Naive B cell (primary cell): Measurements from ENCODE around the gene C2CD5. TPM values are rescaled to one million over a fixed set of nuclear protein-coding genes. Genes with fewer than 3 reads are reported as not detected.
"Not testable (repeated sequence)": the region's sequence is repeated elsewhere in the genome, so short reads cannot be mapped to it uniquely, and the experiment has no call there.

ENCODE experiments used
- ATAC-seq, 2 donors: fragments of 150-1000 bp; cut with Tn5 transposase; 2 replicates each; pipeline ENCODE4 v1.10.0; 2021; ENCODE audit warnings: low read depth in 2 of 2, mild to moderate bottlenecking in 2 of 2, moderate library complexity in 2 of 2
- DNase-seq: peaks from one replicate; pipeline ENCODE4 v3.0.0; 2022
- H3K27ac Mint-ChIP-seq, 6 donors: one replicate each; pipeline ENCODE4 v1.8.0; 2020 to 2022; ENCODE audit warnings: mild to moderate bottlenecking in 6 of 6, mixed read lengths in 6 of 6, moderate library complexity in 5 of 6, inconsistent platforms in 2 of 6
- H3K27me3 Mint-ChIP-seq, 3 donors: one replicate each; pipeline ENCODE4 v1.8.0; 2021 to 2022; ENCODE audit warnings: mixed read lengths in 3 of 3, mild to moderate bottlenecking in 1 of 3
- H3K36me3 Mint-ChIP-seq, 2 donors: one replicate each; pipeline ENCODE4 v1.8.0; 2020 to 2022; ENCODE audit warnings: mixed read lengths in 2 of 2, inconsistent platforms in 1 of 2, mild to moderate bottlenecking in 1 of 2
- H3K4me1 Mint-ChIP-seq, 3 donors: one replicate each; pipeline ENCODE4 v1.8.0; 2020 to 2022; ENCODE audit warnings: mixed read lengths in 3 of 3, inconsistent platforms in 1 of 3, mild to moderate bottlenecking in 1 of 3, moderate library complexity in 1 of 3
- H3K4me3 Mint-ChIP-seq, 8 donors: one replicate each; pipeline ENCODE4 v1.8.0; 2020 to 2022; ENCODE audit warnings: mild to moderate bottlenecking in 8 of 8, mixed read lengths in 8 of 8, moderate library complexity in 8 of 8, inconsistent platforms in 2 of 8
- H3K9me3 Mint-ChIP-seq, 7 donors: one replicate each; pipeline ENCODE4 v1.8.0; 2020 to 2022; ENCODE audit warnings: mixed read lengths in 7 of 7, mild to moderate bottlenecking in 5 of 7, inconsistent platforms in 2 of 7, moderate library complexity in 1 of 7
- polyA plus RNA-seq, 6 donors: library from polyadenylated mRNA; unstranded; fragments of 300-500 nt; fragmentation: Illumina TruSeq; gene quantifications; one replicate each; pipeline ENCODE4 v1.2.3, GENCODE V29; 2021; ENCODE audit warnings: low read depth in 6 of 6

The C2CD5 gene
- polyA plus RNA-seq, 6 donors from 2014 or later = 5.4 to 23.5 (median 16.0) TPM

- no peak for ATAC-seq
- no peak for DNase-seq
- Mint-ChIP-seq H3K4me1 (no peaks in the 10 kb centered on the region), H3K27ac (peak overlapping the region in 1 of 6 donors; percentile 47), H3K4me3 (no peak overlapping the region), H3K9me3 (peaks cover 0 to 2% (median 0%) of the 10 kb centered on the region in 7 donors), H3K36me3 (peaks cover 26 to 33% of the 10 kb centered on the region in 2 donors), H3K27me3 (no peaks in the 10 kb centered on the region)
Measured at GRCh38 chr12:22488478-22488877, 55.9 kb downstream of the C2CD5 start.

- not testable (repeated sequence) for H3K9me3 Mint-ChIP-seq, H3K4me3 Mint-ChIP-seq, H3K4me1 Mint-ChIP-seq, DNase-seq, H3K27me3 Mint-ChIP-seq, H3K27ac Mint-ChIP-seq, ATAC-seq
- H3K36me3 Mint-ChIP-seq = peaks cover 20 to 30% of the 10 kb centered on the region in 2 donors
Measured at GRCh38 chr12:22487683-22488082, 56.7 kb downstream of the C2CD5 start.

DNA sequence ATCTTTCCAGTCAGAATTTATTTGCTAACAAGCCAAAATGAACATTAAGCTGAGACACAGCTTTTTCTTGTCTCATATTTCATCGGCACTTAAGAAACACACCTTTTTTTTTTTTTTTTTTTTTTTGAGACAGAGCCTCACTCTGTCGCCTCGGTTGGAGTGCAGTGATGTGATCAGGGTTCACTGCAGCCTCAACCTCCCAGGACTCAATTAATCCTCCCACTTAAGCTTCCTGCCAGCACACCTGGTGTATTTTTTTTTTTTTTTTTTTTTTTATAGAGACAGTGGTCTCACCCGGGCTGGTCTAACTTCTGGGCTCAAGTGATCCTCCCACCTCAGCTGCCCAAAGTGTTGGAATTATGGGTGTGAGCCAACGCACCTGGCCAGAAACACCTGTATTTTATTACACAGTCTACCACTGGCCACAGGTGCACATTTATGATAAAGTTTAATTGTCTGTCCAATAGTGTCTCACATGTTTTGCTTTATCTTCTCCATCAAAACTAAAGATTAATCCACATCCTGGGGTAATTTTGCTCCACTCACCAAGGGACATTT, 62.7 kb downstream of the C2CD5 start:
- Mint-ChIP-seq H3K4me3 (no peak overlapping the region), H3K4me1 (peaks cover 0 to 5% (median 5%) of the 10 kb centered on the region in 3 donors), H3K36me3 (peaks cover 0 to 24% of the 10 kb centered on the region in 2 donors), H3K27me3 (no peaks in the 10 kb centered on the region), H3K27ac (peak overlapping the region in 1 of 6 donors; percentile 78), H3K9me3 (no peaks in the 10 kb centered on the region)
- DNase-seq = no peak
- no peak for ATAC-seq

GRCh38 chr12:22480814-22481213, 63.5 kb downstream of the C2CD5 start:
- DNase-seq, ATAC-seq, H3K9me3 Mint-ChIP-seq, H3K27me3 Mint-ChIP-seq, H3K4me3 Mint-ChIP-seq, H3K4me1 Mint-ChIP-seq: not testable (repeated sequence)
- peak overlapping the region in 1 of 6 donors; percentile 20 for H3K27ac Mint-ChIP-seq
- peaks cover 0 to 24% of the 10 kb centered on the region in 2 donors for H3K36me3 Mint-ChIP-seq

GRCh38 chr12:22480016-22480415, 64.3 kb downstream of the C2CD5 start:
- DNase-seq = no peak
- Mint-ChIP-seq H3K27me3 (no peaks in the 10 kb centered on the region), H3K9me3 (no peaks in the 10 kb centered on the region), H3K27ac (peak overlapping the region in 2 of 6 donors; percentile 5 to 41), H3K4me3 (no peak overlapping the region), H3K36me3 (peaks cover 0 to 24% of the 10 kb centered on the region in 2 donors), H3K4me1 (peaks cover 0 to 5% (median 5%) of the 10 kb centered on the region in 3 donors)
- no peak for ATAC-seq

- DNase-seq (no peak), ATAC-seq (no peak)
- Mint-ChIP-seq H3K27me3 (no peaks in the 10 kb centered on the region), H3K4me3 (no peak overlapping the region), H3K27ac (peak overlapping the region in 2 of 6 donors; percentile 10 to 30), H3K36me3 (peaks cover 13 to 25% of the 10 kb centered on the region in 2 donors), H3K4me1 (peaks cover 11 to 17% (median 14%) of the 10 kb centered on the region in 3 donors), H3K9me3 (no peaks in the 10 kb centered on the region)
Measured at GRCh38 chr12:22477894-22478287, 66.5 kb downstream of the C2CD5 start.

DNA sequence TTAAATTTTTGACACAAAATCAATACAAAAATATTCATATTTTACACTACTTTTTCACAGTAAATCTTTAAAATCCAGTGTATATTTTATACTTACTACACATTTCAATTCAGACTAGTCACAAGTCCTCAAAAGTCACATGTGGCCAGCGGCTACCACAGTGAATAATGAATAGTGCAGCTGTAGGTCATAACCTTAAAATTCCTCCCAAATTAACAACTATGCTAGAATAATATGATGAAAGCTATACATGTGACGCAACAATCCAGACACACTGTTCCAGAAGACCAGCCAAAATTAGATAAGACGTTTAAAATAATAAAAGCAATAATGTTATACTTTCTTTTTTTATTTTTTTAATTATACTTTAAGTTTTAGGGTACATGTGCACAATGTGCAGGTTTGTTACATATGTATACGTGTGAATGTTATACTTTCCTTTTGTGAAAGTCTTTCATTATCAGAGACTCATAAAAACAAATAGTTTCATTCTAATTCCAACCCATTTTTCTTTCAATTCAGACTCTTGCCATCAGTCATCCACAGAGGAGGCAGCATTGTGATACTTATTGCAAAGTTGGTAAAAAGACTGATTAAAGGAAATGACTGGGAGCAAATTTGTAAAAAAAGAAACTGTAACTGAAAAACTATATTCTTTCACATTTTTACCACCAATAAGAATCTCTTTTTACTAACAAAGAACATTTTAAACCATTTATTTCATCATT, 67.0 kb downstream of the C2CD5 start:
- Mint-ChIP-seq H3K4me1 (peaks cover 11 to 17% (median 14%) of the 10 kb centered on the region in 3 donors), H3K9me3 (no peaks in the 10 kb centered on the region), H3K27ac (peak overlapping the region in 2 of 6 donors; percentile 10 to 30), H3K4me3 (no peak overlapping the region), H3K36me3 (peaks cover 13 to 23% of the 10 kb centered on the region in 2 donors), H3K27me3 (no peaks in the 10 kb centered on the region)
- no peak for ATAC-seq
- no peak for DNase-seq

GRCh38 chr12:22476133-22476532, 68.2 kb downstream of the C2CD5 start:
- DNase-seq (no peak), ATAC-seq (no peak)
- H3K27me3 Mint-ChIP-seq = no peaks in the 10 kb centered on the region
- peaks cover 13 to 16% of the 10 kb centered on the region in 2 donors for H3K36me3 Mint-ChIP-seq
- no peak overlapping the region for H3K27ac Mint-ChIP-seq
- peaks cover 11 to 17% (median 14%) of the 10 kb centered on the region in 3 donors for H3K4me1 Mint-ChIP-seq
- no peak overlapping the region for H3K4me3 Mint-ChIP-seq
- H3K9me3 Mint-ChIP-seq = no peaks in the 10 kb centered on the region

- Mint-ChIP-seq H3K4me3 (no peak overlapping the region), H3K27me3 (no peaks in the 10 kb centered on the region), H3K27ac (peak overlapping the region in 1 of 6 donors; percentile 10), H3K4me1 (peaks cover 11 to 17% (median 12%) of the 10 kb centered on the region in 3 donors), H3K9me3 (no peaks in the 10 kb centered on the region), H3K36me3 (peaks cover 13 to 20% of the 10 kb centered on the region in 2 donors)
- DNase-seq (no peak), ATAC-seq (no peak)
Measured at GRCh38 chr12:22474970-22475720, 69.2 kb downstream of the C2CD5 start.

DNA sequence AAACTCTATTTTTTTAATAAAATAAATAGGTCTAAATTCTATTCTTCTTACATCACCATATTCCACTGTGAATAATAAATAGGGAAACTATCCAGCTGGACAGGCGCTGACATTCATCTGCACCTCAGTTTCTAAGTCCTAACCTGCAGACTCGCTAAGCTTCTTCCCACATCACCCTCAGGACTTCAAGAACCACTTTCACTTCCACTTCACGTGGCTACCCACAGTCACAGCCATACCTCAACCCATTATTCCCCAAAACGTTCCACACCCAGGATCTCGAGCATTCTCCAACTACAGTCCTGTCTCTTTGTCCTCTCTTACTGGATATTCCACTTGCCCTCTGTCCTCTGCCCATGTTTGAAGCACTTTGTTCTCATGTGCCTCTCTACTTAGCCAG, 71.1 kb downstream of the C2CD5 start:
- Mint-ChIP-seq H3K4me1 (peaks cover 10 to 17% (median 11%) of the 10 kb centered on the region in 3 donors), H3K9me3 (no peaks in the 10 kb centered on the region), H3K27ac (peak overlapping the region in 5 of 6 donors; percentile 1 to 67 (median 11)), H3K4me3 (peak overlapping the region in 1 of 8 donors; percentile 0), H3K27me3 (no peaks in the 10 kb centered on the region), H3K36me3 (peaks cover 13 to 18% of the 10 kb centered on the region in 2 donors)
- ATAC-seq (peak; percentile 61 to 65), DNase-seq (no peak)

DNA sequence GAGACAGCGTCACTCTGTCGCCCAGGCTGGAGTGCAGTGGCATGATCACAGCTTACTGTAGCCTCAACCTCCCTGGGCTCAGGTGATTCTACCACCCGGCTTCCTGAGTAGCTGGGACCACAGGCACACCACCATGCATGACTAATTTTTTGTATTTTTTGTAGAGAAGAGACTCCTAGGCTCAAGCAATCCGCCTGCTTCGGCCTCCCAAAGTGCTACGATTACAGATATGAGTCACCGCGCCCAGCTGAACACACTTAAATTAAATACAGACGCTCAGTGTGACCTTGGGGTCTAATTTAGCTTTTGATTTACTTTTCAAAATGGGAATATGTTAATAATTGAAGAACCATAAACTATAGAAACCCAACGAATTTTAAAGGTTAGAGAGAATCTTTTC, 77.2 kb downstream of the C2CD5 start:
- no peak overlapping the region for H3K4me3 Mint-ChIP-seq
- H3K27me3 Mint-ChIP-seq = no peaks in the 10 kb centered on the region
- H3K4me1 Mint-ChIP-seq = no peaks in the 10 kb centered on the region
- ATAC-seq (no peak), DNase-seq (no peak)
- peaks cover 0 to 4% of the 10 kb centered on the region in 2 donors for H3K36me3 Mint-ChIP-seq
- peak overlapping the region in 1 of 6 donors; percentile 70 for H3K27ac Mint-ChIP-seq
- no peaks in the 10 kb centered on the region for H3K9me3 Mint-ChIP-seq

- no peaks in the 10 kb centered on the region for H3K36me3 Mint-ChIP-seq
- no peaks in the 10 kb centered on the region for H3K27me3 Mint-ChIP-seq
- H3K4me1 Mint-ChIP-seq = peaks cover 0 to 5% (median 3%) of the 10 kb centered on the region in 3 donors
- no peak overlapping the region for H3K4me3 Mint-ChIP-seq
- DNase-seq = no peak
- no peaks in the 10 kb centered on the region for H3K9me3 Mint-ChIP-seq
- ATAC-seq = no peak
- no peak overlapping the region for H3K27ac Mint-ChIP-seq
Measured at GRCh38 chr12:22463306-22463705, 81.0 kb downstream of the C2CD5 start.

- Mint-ChIP-seq H3K9me3 (no peaks in the 10 kb centered on the region), H3K36me3 (no peaks in the 10 kb centered on the region), H3K4me1 (peaks cover 4 to 9% (median 7%) of the 10 kb centered on the region in 3 donors), H3K27me3 (no peaks in the 10 kb centered on the region), H3K27ac (no peak overlapping the region), H3K4me3 (no peak overlapping the region)
- DNase-seq = no peak
- ATAC-seq = no peak
Measured at GRCh38 chr12:22461786-22462185, 82.6 kb downstream of the C2CD5 start.
